A549 (cell line): Measurements from ENCODE around the gene KIRREL2. TPM values are rescaled to one million over a fixed set of nuclear protein-coding genes. Genes with fewer than 3 reads are reported as not detected.

Experiments used
- ATAC-seq, 2 experiments: fragments of 200-7000 bp in 1 of 2; fragments of >200 bp in 1 of 2; cut with Nextera tagmentation in 1 of 2; cut with Tn5 transposase in 1 of 2; 3 replicates each; pipeline versions ENCODE4 v1.8.0 to v1.9.1; 2018 to 2020; ENCODE audit warnings: mild to moderate bottlenecking in 1 of 2, moderate library complexity in 1 of 2
- CTCF ChIA-PET: fragments of 300-600 bp; sonication (Branson Sonifier 250); formaldehyde crosslinking; extraction: SDS; loops from one replicate; lab custom pipeline; 2021; ENCODE audit warnings: antibody characterized with exemption, inconsistent platforms; lab: Yijun Ruan, JAX
- POLR2A ChIA-PET: fragments of 350-600 bp; formaldehyde crosslinking; extraction: SDS; loops from one replicate; lab custom pipeline; 2021; ENCODE audit warnings: antibody characterized with exemption, inconsistent platforms; lab: Yijun Ruan, JAX
- DNase-seq, 2 experiments: peaks; one replicate each; pipeline versions ENCODE4 v3.0.0 to v3.0.0-alpha.2; 2011 to 2016; ENCODE audit warnings: low read depth in 1 of 2, low spot score in 1 of 2
- FAIRE-seq: peaks from 2 replicates; lab custom pipeline; 2011; peaks lifted over from hg19 to GRCh38; lab: Jason Lieb, UNC
- H3K27ac ChIP-seq, 2 experiments: fragments of >200 bp; sonication (Bioruptor Twin); formaldehyde crosslinking; 3 replicates each; pipeline ENCODE4 v1.5.1; 2016 to 2017
- H3K4me1 ChIP-seq: fragments of >200 bp; sonication (Bioruptor Twin); formaldehyde crosslinking; 3 replicates; pipeline ENCODE4 v1.6.1; 2016
- H3K4me2 ChIP-seq: fragments of >200 bp; sonication (Bioruptor Twin); formaldehyde crosslinking; 3 replicates; pipeline ENCODE4 v1.6.1; 2016
- H3K4me3 ChIP-seq: fragments of >200 bp; sonication (Bioruptor Twin); formaldehyde crosslinking; 3 replicates; pipeline ENCODE4 v1.5.1; 2016
- H3K9me3 ChIP-seq: fragments of >200 bp; sonication (Bioruptor Twin); formaldehyde crosslinking; 3 replicates; pipeline ENCODE4 v1.6.1; 2016
- BHLHE40 ChIP-seq: IDR thresholded peaks from 2 replicates; pipeline ENCODE4 v1.6.1; 2012; ENCODE audit warnings: low read depth, low read length, inconsistent platforms
- CBX2 ChIP-seq: fragments of 200-600 bp; sonication (generic); IDR thresholded peaks from 2 replicates; pipeline ENCODE4 v1.6.1; 2016; ENCODE audit warnings: low read depth, mild to moderate bottlenecking, borderline replicate concordance
- CBX8 ChIP-seq: fragments of 200-600 bp; sonication (generic); IDR thresholded peaks from 2 replicates; pipeline ENCODE4 v1.6.1; 2016
- CHD2 ChIP-seq: fragments of 150-350 bp; IDR thresholded peaks from 2 replicates; pipeline ENCODE4 v1.6.1; 2014; ENCODE audit warnings: low read length; ENCODE audit not compliant: partially characterized antibody
- EHF ChIP-seq: fragments of 250-450 bp; sonication (Bioruptor Pico); IDR thresholded peaks from 2 replicates; pipeline ENCODE4 v1.5.0; 2020; ENCODE audit warnings: mild to moderate bottlenecking
- FOSB ChIP-seq: fragments of 250-450 bp; sonication (Bioruptor Pico); IDR thresholded peaks from 2 replicates; pipeline ENCODE4 v1.5.0; 2020; ENCODE audit warnings: mild to moderate bottlenecking, moderate library complexity
- FOXS1 ChIP-seq: fragments of 250-450 bp; sonication (Bioruptor Pico); IDR thresholded peaks from 2 replicates; pipeline ENCODE4 v1.5.0; 2020; ENCODE audit warnings: mild to moderate bottlenecking, moderate library complexity
- GATA3 ChIP-seq: IDR thresholded peaks from 2 replicates; pipeline ENCODE4 v1.6.1; 2012; ENCODE audit warnings: borderline replicate concordance
- HOXA7 ChIP-seq: fragments of 250-450 bp; sonication (Bioruptor Pico); IDR thresholded peaks from 2 replicates; pipeline ENCODE4 v1.5.0; 2020; ENCODE audit warnings: mild to moderate bottlenecking, moderate library complexity
- MAZ ChIP-seq: fragments of 150-350 bp; IDR thresholded peaks from 2 replicates; pipeline ENCODE4 v1.6.1; 2014; ENCODE audit warnings: antibody characterized with exemption, low read depth, low read length, borderline replicate concordance
- NR3C1 ChIP-seq: fragments of >200 bp; sonication (Bioruptor Twin); formaldehyde crosslinking; IDR thresholded peaks from 3 replicates; pipeline ENCODE4 v1.6.1; 2017
- PHF8 ChIP-seq: fragments of 200-600 bp; sonication (generic); IDR thresholded peaks from 2 replicates; pipeline ENCODE4 v1.6.1; 2016; ENCODE audit warnings: low read depth, mild to moderate bottlenecking, antibody characterized with exemption, moderate library complexity, borderline replicate concordance
- POLR2A ChIP-seq: IDR thresholded peaks from 2 replicates; pipeline ENCODE4 v1.6.1; 2012; ENCODE audit warnings: mild to moderate bottlenecking, low read length
- POLR2AphosphoS2 ChIP-seq: conservative IDR thresholded peaks from 2 replicates; pipeline ENCODE4 v1.6.1; 2012; ENCODE audit warnings: low read length, improper control_type of control experiment, inconsistent platforms
- RARB ChIP-seq: fragments of 250-450 bp; sonication (Bioruptor Pico); IDR thresholded peaks from 2 replicates; pipeline ENCODE4 v1.8.0; 2021; ENCODE audit warnings: mild to moderate bottlenecking, moderate library complexity
- RNF2 ChIP-seq: fragments of 200-600 bp; sonication (generic); IDR thresholded peaks from 2 replicates; pipeline ENCODE4 v1.6.1; 2016; ENCODE audit warnings: low read depth, mild to moderate bottlenecking, antibody characterized with exemption, moderate library complexity, borderline replicate concordance
- SMC3 ChIP-seq: fragments of >200 bp; sonication (Bioruptor Twin); formaldehyde crosslinking; IDR thresholded peaks from 3 replicates; pipeline ENCODE4 v1.6.1; 2018; ENCODE audit warnings: inconsistent platforms
- ZSCAN20 ChIP-seq: fragments of 250-450 bp; sonication (Bioruptor Pico); IDR thresholded peaks from 2 replicates; pipeline ENCODE4 v1.8.0; 2022; ENCODE audit warnings: mild to moderate bottlenecking, moderate library complexity
- WGBS: methylation state at CpG from one replicate; pipeline ENCODE4 v1.1.6; 2017; ENCODE audit errors: missing lambda C conversion rate; 5-methylcytosine and 5-hydroxymethylcytosine counted together
- polyA plus RNA-seq, 4 experiments: library from polyadenylated mRNA; depleted of rRNA in 3 of 4; stranded (reverse); fragments of >200 nt; fragmentation: RNase III in 1 of 4; extraction: RNeasy Plus Mini Kit Qiagen cat#74134 plus additional on column Dnase treatment in 1 of 4; gene quantifications; 2 replicates in 3 of 4; 3 replicates in 1 of 4; pipeline ENCODE4 v1.2.3, GENCODE V29; 2011 to 2017
- TF ChIP-seq, protein P1 (sequence below): fragments of 250-450 bp; sonication (Bioruptor Pico); IDR thresholded peaks from 2 replicates; pipeline ENCODE4 v1.5.0; 2020; ENCODE audit warnings: low read depth, mild to moderate bottlenecking, moderate library complexity
- TF ChIP-seq, protein P2 (sequence below): IDR thresholded peaks from 2 replicates; pipeline ENCODE4 v1.6.1; 2012
- TF ChIP-seq, protein P3 (sequence below): IDR thresholded peaks from 2 replicates; pipeline ENCODE4 v1.6.1; 2012; ENCODE audit warnings: low read depth, borderline replicate concordance
- TF ChIP-seq, protein P4 (sequence below): fragments of 150-350 bp; IDR thresholded peaks from 2 replicates; pipeline ENCODE4 v1.6.1; 2014; ENCODE audit warnings: low read depth, mild to moderate bottlenecking, low read length

The KIRREL2 gene
- polyA plus RNA-seq, 2 of the 4 experiments (the other 2 are of a cell fraction), result 0.26 to 0.54 TPM

DNA sequence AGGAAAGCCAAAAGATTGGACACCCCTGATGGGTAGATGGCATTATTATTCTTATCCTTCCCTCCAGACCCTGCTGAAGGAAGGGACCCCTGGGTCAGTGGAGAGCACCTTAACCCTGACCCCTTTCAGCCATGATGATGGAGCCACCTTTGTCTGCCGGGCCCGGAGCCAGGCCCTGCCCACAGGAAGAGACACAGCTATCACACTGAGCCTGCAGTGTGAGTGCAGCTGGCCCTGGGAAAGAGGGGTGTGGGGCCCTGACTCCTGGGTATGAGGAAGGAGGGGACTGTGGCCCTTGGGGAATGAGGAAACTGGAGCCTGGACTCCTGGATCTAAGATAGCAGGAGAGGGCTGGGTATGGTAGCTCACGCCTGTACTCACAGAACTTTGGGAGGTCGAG lies 2.7 kb downstream of the KIRREL2 start:
- H3K9me3 ChIP-seq, result no peaks in the 10 kb centered on the region
- DNase-seq (no peak), FAIRE-seq (no peak), ATAC-seq (no peak)
- H3K4me3 ChIP-seq, result no peak overlapping the region
- no peak overlapping the region for H3K27ac ChIP-seq
- ChIA-PET CTCF (interaction anchor here (0.6 to 5.1 kb wide), 3 partner anchors 10 to 495 kb away, joined by 4 to 23 read pairs (median 6); no protein-coding TSS in a partner anchor), POLR2A (no interaction called here)
- TF ChIP-seq CBX2, result no peak
- TF ChIP-seq FOXS1 (CRISPR knock-in tag), result no peak
- TF ChIP-seq GATA3, result no peak
- no peak for TF ChIP-seq RNF2
- TF ChIP-seq EHF (CRISPR knock-in tag), result no peak
- TF ChIP-seq NR3C1, result no peak
- TF ChIP-seq RARB, result no peak
- TF ChIP-seq POLR2AphosphoS2, result no peak
- TF ChIP-seq SMC3, result no peak
- 58% methylated on average over 4 of the region's 4 CpGs for WGBS
- peaks cover 10% of the 10 kb centered on the region; the same call in 2 of the 3 replicates for H3K4me1 ChIP-seq
- H3K4me2 ChIP-seq, result no peak overlapping the region

DNA sequence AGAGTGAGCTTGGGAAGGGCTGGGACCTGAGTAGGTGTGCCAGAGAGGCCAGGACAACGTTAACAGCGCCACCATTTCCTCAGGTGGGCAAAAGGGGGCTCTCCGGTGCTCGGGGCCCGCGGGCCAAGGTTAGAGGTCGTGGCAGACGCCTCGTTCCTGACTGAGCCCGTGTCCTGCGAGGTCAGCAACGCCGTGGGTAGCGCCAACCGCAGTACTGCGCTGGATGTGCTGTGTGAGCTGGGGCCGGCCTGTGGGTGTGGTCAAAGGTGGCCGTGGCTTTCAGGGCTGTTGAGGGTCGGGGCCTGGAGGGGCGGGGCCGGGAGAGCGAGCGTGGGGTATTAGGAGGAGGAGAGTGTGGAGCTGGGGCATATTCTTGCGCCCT lies 3.7 kb downstream of the KIRREL2 start:
- FAIRE-seq (no peak), DNase-seq (no peak), ATAC-seq (no peak)
- Histone ChIP-seq H3K27ac (no peak overlapping the region), H3K4me1 (peaks cover 4% of the 10 kb centered on the region; the same call in 1 of the 3 replicates), H3K9me3 (no peaks in the 10 kb centered on the region), H3K4me3 (no peak overlapping the region), H3K4me2 (no peak overlapping the region)
- TF ChIP-seq MAZ (no peak), PHF8 (no peak), FOSB (CRISPR knock-in tag) (no peak), RARB (no peak), CBX8 (no peak), RNF2 (no peak), HOXA7 (no peak), BHLHE40 (no peak), POLR2A (no peak), CHD2 (no peak), ZSCAN20 (no peak)
- TF ChIP-seq, protein P1, sequence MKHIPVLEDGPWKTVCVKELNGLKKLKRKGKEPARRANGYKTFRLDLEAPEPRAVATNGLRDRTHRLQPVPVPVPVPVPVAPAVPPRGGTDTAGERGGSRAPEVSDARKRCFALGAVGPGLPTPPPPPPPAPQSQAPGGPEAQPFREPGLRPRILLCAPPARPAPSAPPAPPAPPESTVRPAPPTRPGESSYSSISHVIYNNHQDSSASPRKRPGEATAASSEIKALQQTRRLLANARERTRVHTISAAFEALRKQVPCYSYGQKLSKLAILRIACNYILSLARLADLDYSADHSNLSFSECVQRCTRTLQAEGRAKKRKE, result no peak
- TF ChIP-seq, protein P2, sequence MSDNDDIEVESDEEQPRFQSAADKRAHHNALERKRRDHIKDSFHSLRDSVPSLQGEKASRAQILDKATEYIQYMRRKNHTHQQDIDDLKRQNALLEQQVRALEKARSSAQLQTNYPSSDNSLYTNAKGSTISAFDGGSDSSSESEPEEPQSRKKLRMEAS, result no peak
- TF ChIP-seq, protein P3, sequence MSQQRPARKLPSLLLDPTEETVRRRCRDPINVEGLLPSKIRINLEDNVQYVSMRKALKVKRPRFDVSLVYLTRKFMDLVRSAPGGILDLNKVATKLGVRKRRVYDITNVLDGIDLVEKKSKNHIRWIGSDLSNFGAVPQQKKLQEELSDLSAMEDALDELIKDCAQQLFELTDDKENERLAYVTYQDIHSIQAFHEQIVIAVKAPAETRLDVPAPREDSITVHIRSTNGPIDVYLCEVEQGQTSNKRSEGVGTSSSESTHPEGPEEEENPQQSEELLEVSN, result no peak
- TF ChIP-seq, protein P4, sequence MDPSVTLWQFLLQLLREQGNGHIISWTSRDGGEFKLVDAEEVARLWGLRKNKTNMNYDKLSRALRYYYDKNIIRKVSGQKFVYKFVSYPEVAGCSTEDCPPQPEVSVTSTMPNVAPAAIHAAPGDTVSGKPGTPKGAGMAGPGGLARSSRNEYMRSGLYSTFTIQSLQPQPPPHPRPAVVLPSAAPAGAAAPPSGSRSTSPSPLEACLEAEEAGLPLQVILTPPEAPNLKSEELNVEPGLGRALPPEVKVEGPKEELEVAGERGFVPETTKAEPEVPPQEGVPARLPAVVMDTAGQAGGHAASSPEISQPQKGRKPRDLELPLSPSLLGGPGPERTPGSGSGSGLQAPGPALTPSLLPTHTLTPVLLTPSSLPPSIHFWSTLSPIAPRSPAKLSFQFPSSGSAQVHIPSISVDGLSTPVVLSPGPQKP, result no peak
- whole genome bisulfite sequencing, result 70% methylated on average over 24 of the region's 24 CpGs
- ChIA-PET POLR2A (no interaction called here), CTCF (interaction anchor here (0.9 to 5.1 kb wide), 3 partner anchors 11 to 33 kb away, joined by 3 to 23 read pairs (median 6); no protein-coding TSS in a partner anchor)
